Left kidney (tissue), 2 donors: ENCODE data around the gene DYNLT4. TPM values are rescaled to one million over a fixed set of nuclear protein-coding genes. Genes with fewer than 3 reads are reported as not detected.
"Not testable (repeated sequence)": the region's sequence is repeated elsewhere in the genome, so short reads cannot be mapped to it uniquely, and the experiment has no call there.

Experiments used
- DNase-seq: peaks from one replicate; pipeline ENCODE4 v3.0.0-alpha.2; 2013
- polyA plus RNA-seq: library from polyadenylated mRNA; unstranded; fragments of 120-200 nt; gene quantifications from one replicate; pipeline ENCODE4 v1.2.1, GENCODE V29; 2013; ENCODE audit not compliant: insufficient read length

DYNLT4 gene
- polyA plus RNA-seq, 1 donor, result not detected

DNA sequence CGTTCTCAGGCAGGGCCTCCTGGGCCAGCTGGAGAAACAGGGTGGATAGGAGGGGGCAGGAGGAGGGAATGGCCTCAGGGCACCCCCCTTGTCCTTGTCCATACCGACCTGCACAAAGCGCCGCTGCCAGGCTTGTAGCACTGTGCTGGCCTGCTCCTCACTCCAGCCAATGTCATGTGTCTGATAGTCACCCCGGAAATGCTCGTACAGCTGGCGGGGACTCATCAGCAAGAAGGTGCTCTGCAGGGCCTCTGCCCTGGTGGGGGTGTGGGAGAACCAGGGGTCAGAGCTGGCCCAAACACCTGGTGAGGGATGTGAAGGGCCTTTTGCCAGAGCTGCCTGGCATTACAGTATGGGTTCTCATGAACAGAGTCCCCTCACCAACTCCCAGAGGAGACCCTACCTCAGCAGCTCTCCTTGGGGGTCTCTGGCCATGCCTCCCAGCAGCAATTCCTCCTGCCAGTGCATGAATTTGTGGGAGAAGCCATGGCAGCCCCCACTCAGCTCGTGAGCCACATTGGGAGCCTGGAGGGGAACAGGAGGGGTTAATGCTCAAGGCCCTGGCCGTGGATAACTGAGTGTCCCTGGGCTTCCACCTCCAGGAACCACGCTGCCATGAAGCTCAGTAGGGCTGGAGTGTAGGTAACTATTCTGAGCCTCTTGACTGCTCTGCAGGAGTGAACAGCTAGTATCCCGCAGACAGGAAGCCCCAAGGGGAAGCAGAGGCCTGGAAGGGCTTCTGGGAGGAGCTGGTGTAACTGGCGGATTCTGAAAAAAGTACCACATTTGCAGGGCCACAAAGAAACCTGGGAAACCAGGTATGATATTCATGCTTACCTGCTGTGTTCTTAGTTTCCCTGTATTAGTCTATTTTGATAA is 22.6 kb upstream of the DYNLT4 start:
- DNase-seq, result no peak

- no peak for DNase-seq
These were observed 21.8 kb upstream of the DYNLT4 start for GRCh38 chr1:44828841-44829440.

DNA sequence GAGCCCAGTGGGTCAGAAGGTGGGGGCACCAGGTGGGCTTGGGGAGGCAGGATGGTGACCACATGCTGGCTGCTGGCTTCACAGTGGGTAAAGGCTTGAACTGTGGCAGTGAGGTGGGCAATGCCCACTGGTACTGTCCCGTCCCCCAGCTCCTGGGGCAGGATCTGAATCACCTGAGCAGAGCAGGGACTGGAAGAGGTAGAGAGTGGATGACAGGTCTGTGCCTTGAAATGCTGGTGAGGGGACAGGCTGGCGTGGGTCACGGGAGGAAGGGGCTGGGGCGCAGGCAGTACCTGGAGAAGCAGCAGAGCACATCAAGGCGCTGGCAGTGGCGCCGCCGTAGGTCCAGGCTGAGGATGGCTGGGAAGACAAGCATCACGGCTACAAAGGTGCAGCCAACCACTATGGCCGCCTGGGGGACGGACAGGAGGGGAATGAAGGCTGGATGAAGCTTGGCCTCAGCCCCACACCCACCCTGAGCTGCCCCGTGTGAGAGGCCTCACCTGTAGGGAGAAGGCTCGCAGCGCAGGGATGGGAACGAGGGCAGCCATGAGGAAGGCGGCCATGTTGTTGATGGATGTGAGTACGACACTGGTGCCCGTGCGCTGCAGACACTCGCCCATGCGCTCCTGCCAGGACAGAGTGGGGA is 21.0 kb upstream of the DYNLT4 start:
- no peak for DNase-seq

- no peak for DNase-seq
These were observed 20.2 kb upstream of the DYNLT4 start for GRCh38 chr1:44827197-44828002.

- no peak for DNase-seq
These were observed 19.4 kb upstream of the DYNLT4 start for GRCh38 chr1:44826375-44827196.

DNA sequence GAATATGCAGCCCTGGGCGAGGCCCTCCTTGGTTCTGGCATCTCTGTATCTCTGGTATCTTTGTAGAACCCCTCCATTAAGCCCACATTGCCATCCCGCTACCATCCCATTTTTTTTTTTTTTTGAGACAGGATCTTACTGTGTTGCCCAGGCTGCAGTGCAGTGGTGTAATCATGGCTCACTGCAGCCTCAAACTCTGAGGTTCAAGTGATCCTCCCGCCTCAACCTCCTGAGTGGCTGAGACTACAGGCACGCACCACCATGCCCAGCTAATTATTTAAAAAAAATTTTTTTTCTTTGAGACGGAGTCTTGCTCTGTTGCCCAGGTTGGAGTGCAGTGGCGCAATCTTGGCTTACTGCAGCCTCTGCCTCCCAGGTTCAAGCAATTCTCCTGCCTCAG is 17.2 kb upstream of the DYNLT4 start:
- DNase-seq, result not testable (repeated sequence)

DNA sequence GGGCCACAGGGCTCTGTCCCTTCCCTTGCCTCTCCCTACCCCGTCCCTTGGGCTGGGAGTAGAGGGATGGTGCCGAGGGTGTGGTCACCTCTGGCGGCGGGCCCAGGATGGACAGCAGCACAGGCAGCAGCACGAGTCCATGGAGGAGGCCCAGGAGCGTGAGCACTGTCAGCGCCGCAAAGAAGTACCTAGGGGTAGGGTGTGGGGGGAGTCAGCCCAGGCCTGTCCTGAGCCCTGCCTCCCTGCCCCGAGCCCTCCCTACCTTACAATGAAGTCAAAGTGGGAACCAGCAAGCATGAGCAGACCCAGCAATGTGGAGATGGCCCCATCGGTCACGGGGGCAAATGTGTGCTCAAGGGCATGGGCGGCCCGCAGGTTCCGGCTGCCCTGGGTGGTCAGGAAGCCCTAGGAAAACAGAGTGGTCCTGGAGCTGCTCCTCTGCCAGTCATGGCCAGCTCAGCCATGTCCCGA is 15.9 kb upstream of the DYNLT4 start:
- DNase-seq, result no peak

GRCh38 chr1:44822131-44822701 is 15.1 kb upstream of the DYNLT4 start:
- DNase-seq, result no peak

- no peak for DNase-seq
These were observed 14.1 kb upstream of the DYNLT4 start for GRCh38 chr1:44821240-44821715.

GRCh38 chr1:44820328-44821239 is 13.4 kb upstream of the DYNLT4 start:
- DNase-seq, result no peak

- no peak for DNase-seq
These were observed 12.6 kb upstream of the DYNLT4 start for GRCh38 chr1:44819608-44820327.

GRCh38 chr1:44819196-44819607 is 12.1 kb upstream of the DYNLT4 start:
- no peak for DNase-seq

DNA sequence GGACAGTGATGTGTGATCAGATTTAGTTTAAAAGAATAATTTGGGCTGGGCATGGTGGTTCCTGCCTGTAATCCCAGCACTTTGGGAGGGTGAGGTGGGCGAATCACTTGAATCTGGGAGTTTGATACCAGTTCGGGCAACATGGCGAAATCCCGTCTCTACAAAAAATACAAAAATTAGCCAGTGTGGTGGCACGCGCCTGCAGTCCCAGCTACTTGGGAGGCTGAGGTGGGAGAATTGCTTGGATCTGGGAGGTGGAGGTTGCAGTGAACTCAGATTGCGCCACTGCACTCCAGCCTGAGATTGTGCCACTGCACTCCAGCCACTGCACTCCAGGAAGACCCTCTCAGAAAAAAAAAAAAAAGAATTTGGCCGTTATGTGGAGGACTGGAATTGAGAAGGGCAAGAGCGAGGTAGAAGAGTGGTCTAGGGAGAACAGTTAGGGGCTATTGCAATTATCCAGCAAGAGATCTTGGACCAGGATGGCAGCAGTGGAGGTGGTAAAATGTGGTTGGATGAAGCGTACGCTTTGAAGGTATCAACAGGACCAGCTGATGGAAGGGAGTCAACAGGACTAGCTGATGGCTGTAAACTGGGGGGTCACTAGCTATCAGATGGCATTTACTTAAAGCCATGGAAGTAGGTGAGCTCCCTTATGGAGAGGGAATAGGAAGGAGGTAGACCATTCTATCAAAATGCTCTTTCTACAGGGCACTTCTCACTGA is 10.8 kb upstream of the DYNLT4 start:
- no peak for DNase-seq

GRCh38 chr1:44817307-44817706 is 10.2 kb upstream of the DYNLT4 start:
- no peak for DNase-seq

- DNase-seq, result not testable (repeated sequence)
These were observed 8.8 kb upstream of the DYNLT4 start for GRCh38 chr1:44815926-44816325.

- no peak for DNase-seq
These were observed 5.8 kb upstream of the DYNLT4 start for GRCh38 chr1:44812822-44813543.

DNA sequence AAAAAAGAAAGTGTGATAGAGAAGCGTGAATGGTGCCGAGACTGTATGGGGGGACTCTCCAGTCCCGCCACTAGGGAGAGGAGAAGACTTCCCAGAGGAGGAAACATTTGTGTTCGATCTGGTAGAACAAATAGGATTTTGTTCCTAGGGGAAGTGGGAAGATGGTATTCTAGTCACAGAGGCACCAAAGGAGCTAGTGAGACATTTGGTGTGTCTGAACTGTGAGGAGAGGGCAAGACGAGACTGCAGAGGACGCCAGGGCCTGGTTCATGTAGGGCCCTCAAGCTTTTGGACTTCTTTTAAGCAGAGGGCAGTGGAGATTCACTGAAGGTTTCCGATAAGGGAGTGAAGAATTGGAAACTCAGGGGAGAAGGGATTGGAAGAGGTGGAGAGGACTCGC is 4.1 kb upstream of the DYNLT4 start:
- no peak for DNase-seq

DNA sequence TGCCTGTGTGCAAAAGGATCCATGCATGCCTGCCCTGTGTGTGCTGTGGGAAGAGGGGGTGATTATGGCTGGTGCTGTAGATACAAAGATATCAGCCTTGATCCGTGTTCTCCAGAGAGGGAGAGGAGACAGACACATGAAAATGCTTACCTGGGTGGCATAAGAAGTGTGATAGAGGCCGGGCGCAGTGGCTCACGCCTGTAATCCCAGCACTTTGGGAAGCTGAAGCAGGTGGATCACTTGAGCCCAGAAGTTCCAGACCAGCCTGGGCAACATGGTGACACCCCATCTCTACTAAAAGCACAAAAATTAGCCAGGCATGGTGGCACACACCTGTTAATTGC is 3.6 kb upstream of the DYNLT4 start:
- not testable (repeated sequence) for DNase-seq
